DMS53 treated with DMSO at 0.1 percent for 48 hours (cell line): Measurements from ENCODE around the gene ATRNL1.
"Not testable (repeated sequence)": the region's sequence is repeated elsewhere in the genome, so short reads cannot be mapped to it uniquely, and the experiment has no call there.

Experiments used
- DNase-seq: peaks from one replicate; lab custom pipeline; 2025; ENCODE audit not compliant: unreplicated experiment; lab: John Stamatoyannopoulos, UW

ATRNL1 gene

GRCh38 chr10:115402699-115403098 lies 309.5 kb downstream of the ATRNL1 start:
- no peak for DNase-seq

GRCh38 chr10:115405838-115406237 lies 312.7 kb downstream of the ATRNL1 start:
- not testable (repeated sequence) for DNase-seq

- no peak for DNase-seq
These were observed 316.2 kb downstream of the ATRNL1 start for GRCh38 chr10:115409347-115409746.

GRCh38 chr10:115417585-115418265 lies 324.6 kb downstream of the ATRNL1 start:
- DNase-seq = peak; percentile 63

GRCh38 chr10:115422624-115423023 lies 329.5 kb downstream of the ATRNL1 start:
- DNase-seq = no peak

GRCh38 chr10:115427611-115428010 lies 334.4 kb downstream of the ATRNL1 start:
- DNase-seq = no peak

GRCh38 chr10:115432188-115432819 lies 339.1 kb downstream of the ATRNL1 start:
- peak; percentile 69 for DNase-seq

GRCh38 chr10:115436999-115437398 lies 343.8 kb downstream of the ATRNL1 start:
- DNase-seq = no peak

- peak; percentile 4 for DNase-seq
These were observed 348.9 kb downstream of the ATRNL1 start for GRCh38 chr10:115441907-115442545.

GRCh38 chr10:115456812-115457211 lies 363.6 kb downstream of the ATRNL1 start:
- DNase-seq = no peak

- DNase-seq = no peak
These were observed 390.1 kb downstream of the ATRNL1 start for GRCh38 chr10:115483294-115483693.

- no peak for DNase-seq
These were observed 398.5 kb downstream of the ATRNL1 start for GRCh38 chr10:115491526-115492140.

- DNase-seq = no peak
These were observed 410.4 kb downstream of the ATRNL1 start for GRCh38 chr10:115503546-115503945.

GRCh38 chr10:115514895-115515294 lies 421.7 kb downstream of the ATRNL1 start:
- DNase-seq = no peak

- no peak for DNase-seq
These were observed 432.0 kb downstream of the ATRNL1 start for GRCh38 chr10:115525141-115525540.

- DNase-seq = not testable (repeated sequence)
These were observed 434.5 kb downstream of the ATRNL1 start for GRCh38 chr10:115527682-115528081.

- not testable (repeated sequence) for DNase-seq
These were observed 443.2 kb downstream of the ATRNL1 start for GRCh38 chr10:115536401-115536800.

GRCh38 chr10:115539142-115539762 lies 446.1 kb downstream of the ATRNL1 start:
- DNase-seq = peak; percentile 40

- DNase-seq = no peak
These were observed 462.8 kb downstream of the ATRNL1 start for GRCh38 chr10:115555887-115556402.

- no peak for DNase-seq
These were observed 465.1 kb downstream of the ATRNL1 start for GRCh38 chr10:115558252-115558651.

- DNase-seq = peak; percentile 70
These were observed 473.7 kb downstream of the ATRNL1 start for GRCh38 chr10:115566867-115567266.
